ENCODE results near the gene CRBN.
A peak's percentile ranks its signal among the peaks of the same experiment; 100 is the strongest.

CRBN gene

GRCh38 chr3:3126477-3127431, 52.7 kb downstream of the CRBN start, which contains the start of gene TRNT1:
Gene TRNT1 (plus strand): TSS chr3:3126940. CDS start chr3:3129041, 2,101 bp downstream.
- no peaks in the 10 kb centered on the region for H3K27me3 Mint-ChIP-seq
- H3K4me3 Mint-ChIP-seq = peak within 1 kb of the TSS; percentile 97
- H3K9me3 Mint-ChIP-seq = no peaks in the 10 kb centered on the region
- peaks cover 36% of the 10 kb centered on the region for H3K36me3 Mint-ChIP-seq (ENCODE audit: insufficient read depth)
- peaks cover 34% of the 10 kb centered on the region for H3K4me1 Mint-ChIP-seq
- DNase-seq (ENCODE audit: low spot score in 2 of 2) (peak; percentile 92), ATAC-seq (replicated peaks; ENCODE audit: extremely low read depth, poor library complexity, severe bottlenecking) (peak; percentile 89)
- H3K27ac Mint-ChIP-seq (ENCODE audit: low read depth) = peak within 1 kb of the TSS; percentile 99

GRCh38 chr3:3125977-3126376, 53.5 kb downstream of the CRBN start:
- peak overlapping the region; percentile 99 for H3K27ac Mint-ChIP-seq (ENCODE audit: low read depth)

GRCh38 chr3:3119393-3119851, 60.1 kb downstream of the CRBN start:
- Mint-ChIP-seq H3K27me3 (no peaks in the 10 kb centered on the region), H3K9me3 (no peaks in the 10 kb centered on the region), H3K4me1 (peaks cover 9% of the 10 kb centered on the region), H3K27ac (ENCODE audit: low read depth) (no peak overlapping the region), H3K4me3 (no peak overlapping the region), H3K36me3 (ENCODE audit: insufficient read depth) (peaks cover 4% of the 10 kb centered on the region)
- ATAC-seq (replicated peaks; ENCODE audit: extremely low read depth, poor library complexity, severe bottlenecking) (no peak), DNase-seq (ENCODE audit: low spot score in 2 of 2) (no peak)

More at GRCh38 chr3:3125977-3126376, 53.5 kb downstream of the CRBN start:
- H3K36me3 Mint-ChIP-seq (ENCODE audit: insufficient read depth) = peaks cover 32% of the 10 kb centered on the region
- H3K4me1 Mint-ChIP-seq = peaks cover 34% of the 10 kb centered on the region
- no peaks in the 10 kb centered on the region for H3K9me3 Mint-ChIP-seq
- H3K27me3 Mint-ChIP-seq = no peaks in the 10 kb centered on the region
- DNase-seq (ENCODE audit: low spot score in 2 of 2) = no peak
- ATAC-seq (replicated peaks; ENCODE audit: extremely low read depth, poor library complexity, severe bottlenecking) = no peak
- peak overlapping the region; percentile 97 for H3K4me3 Mint-ChIP-seq

GRCh38 chr3:3117651-3118050, 61.8 kb downstream of the CRBN start:
- no peak for DNase-seq (ENCODE audit: low spot score in 2 of 2)
- no peak for ATAC-seq (replicated peaks; ENCODE audit: extremely low read depth, poor library complexity, severe bottlenecking)
- H3K9me3 Mint-ChIP-seq = no peaks in the 10 kb centered on the region
- H3K27ac Mint-ChIP-seq (ENCODE audit: low read depth) = no peak overlapping the region
- no peaks in the 10 kb centered on the region for H3K27me3 Mint-ChIP-seq
- H3K4me1 Mint-ChIP-seq = peaks cover 9% of the 10 kb centered on the region
- peaks cover 3% of the 10 kb centered on the region for H3K36me3 Mint-ChIP-seq (ENCODE audit: insufficient read depth)
- no peak overlapping the region for H3K4me3 Mint-ChIP-seq

GRCh38 chr3:3113042-3113709, 66.3 kb downstream of the CRBN start:
- Mint-ChIP-seq H3K36me3 (ENCODE audit: insufficient read depth) (peaks cover 9% of the 10 kb centered on the region), H3K4me1 (peaks cover 20% of the 10 kb centered on the region), H3K9me3 (no peaks in the 10 kb centered on the region), H3K27ac (ENCODE audit: low read depth) (no peak overlapping the region), H3K27me3 (no peaks in the 10 kb centered on the region), H3K4me3 (no peak overlapping the region)
- no peak for DNase-seq (ENCODE audit: low spot score in 2 of 2)
- ATAC-seq (replicated peaks; ENCODE audit: extremely low read depth, poor library complexity, severe bottlenecking) = no peak

GRCh38 chr3:3110749-3111361, 68.6 kb downstream of the CRBN start:
- H3K27me3 Mint-ChIP-seq = no peaks in the 10 kb centered on the region
- peak overlapping the region; percentile 61 for H3K4me3 Mint-ChIP-seq
- no peaks in the 10 kb centered on the region for H3K9me3 Mint-ChIP-seq
- ATAC-seq (replicated peaks; ENCODE audit: extremely low read depth, poor library complexity, severe bottlenecking) (no peak), DNase-seq (ENCODE audit: low spot score in 2 of 2) (no peak)
- H3K27ac Mint-ChIP-seq (ENCODE audit: low read depth) = peak overlapping the region; percentile 91
- H3K36me3 Mint-ChIP-seq (ENCODE audit: insufficient read depth) = peaks cover 9% of the 10 kb centered on the region
- peaks cover 20% of the 10 kb centered on the region for H3K4me1 Mint-ChIP-seq

GRCh38 chr3:3110299-3110630, 69.2 kb downstream of the CRBN start, which contains the start of gene IL5RA:
Gene IL5RA (minus strand): TSS chr3:3110374. CDS start chr3:3104984, 5,390 bp downstream.
- peak within 1 kb of the TSS; percentile 91 for H3K27ac Mint-ChIP-seq (ENCODE audit: low read depth)
- DNase-seq (ENCODE audit: low spot score in 2 of 2) = peak in 1 of 2 donors; percentile 35
- peak within 1 kb of the TSS; percentile 61 for H3K4me3 Mint-ChIP-seq
- peaks cover 20% of the 10 kb centered on the region for H3K4me1 Mint-ChIP-seq
- H3K27me3 Mint-ChIP-seq = no peaks in the 10 kb centered on the region
- ATAC-seq (replicated peaks; ENCODE audit: extremely low read depth, poor library complexity, severe bottlenecking) = peak; percentile 87
- no peaks in the 10 kb centered on the region for H3K9me3 Mint-ChIP-seq
- H3K36me3 Mint-ChIP-seq (ENCODE audit: insufficient read depth) = peaks cover 9% of the 10 kb centered on the region

- Mint-ChIP-seq H3K9me3 (no peaks in the 10 kb centered on the region), H3K36me3 (ENCODE audit: insufficient read depth) (peaks cover 6% of the 10 kb centered on the region), H3K27me3 (no peaks in the 10 kb centered on the region), H3K27ac (ENCODE audit: low read depth) (peak overlapping the region; percentile 91), H3K4me3 (peak overlapping the region; percentile 61), H3K4me1 (peaks cover 20% of the 10 kb centered on the region)
- peak; percentile 56 for ATAC-seq (replicated peaks; ENCODE audit: extremely low read depth, poor library complexity, severe bottlenecking)
- no peak for DNase-seq (ENCODE audit: low spot score in 2 of 2)
Observed at GRCh38 chr3:3109407-3110298, 69.8 kb downstream of the CRBN start.

GRCh38 chr3:3107858-3108257, 71.6 kb downstream of the CRBN start:
- Mint-ChIP-seq H3K36me3 (ENCODE audit: insufficient read depth) (peaks cover 6% of the 10 kb centered on the region), H3K4me1 (peaks cover 20% of the 10 kb centered on the region), H3K9me3 (no peaks in the 10 kb centered on the region), H3K4me3 (no peak overlapping the region), H3K27me3 (no peaks in the 10 kb centered on the region), H3K27ac (ENCODE audit: low read depth) (no peak overlapping the region)
- DNase-seq (ENCODE audit: low spot score in 2 of 2) (no peak), ATAC-seq (replicated peaks; ENCODE audit: extremely low read depth, poor library complexity, severe bottlenecking) (no peak)

GRCh38 chr3:3107181-3107580, 72.3 kb downstream of the CRBN start:
- no peaks in the 10 kb centered on the region for H3K27me3 Mint-ChIP-seq
- ATAC-seq (replicated peaks; ENCODE audit: extremely low read depth, poor library complexity, severe bottlenecking) (no peak), DNase-seq (ENCODE audit: low spot score in 2 of 2) (no peak)
- peaks cover 20% of the 10 kb centered on the region for H3K4me1 Mint-ChIP-seq
- H3K27ac Mint-ChIP-seq (ENCODE audit: low read depth) = no peak overlapping the region
- no peak overlapping the region for H3K4me3 Mint-ChIP-seq
- H3K36me3 Mint-ChIP-seq (ENCODE audit: insufficient read depth) = peaks cover 6% of the 10 kb centered on the region
- H3K9me3 Mint-ChIP-seq = no peaks in the 10 kb centered on the region

- Mint-ChIP-seq H3K36me3 (ENCODE audit: insufficient read depth) (peaks cover 6% of the 10 kb centered on the region), H3K4me3 (no peak overlapping the region)
Observed at GRCh38 chr3:3105815-3106214, 73.7 kb downstream of the CRBN start.

GRCh38 chr3:3105246-3105645, 74.2 kb downstream of the CRBN start:
- DNase-seq (ENCODE audit: low spot score in 2 of 2) = no peak
- Mint-ChIP-seq H3K36me3 (ENCODE audit: insufficient read depth) (peaks cover 7% of the 10 kb centered on the region), H3K4me3 (no peak overlapping the region), H3K9me3 (no peaks in the 10 kb centered on the region), H3K27me3 (no peaks in the 10 kb centered on the region), H3K4me1 (peaks cover 11% of the 10 kb centered on the region), H3K27ac (ENCODE audit: low read depth) (no peak overlapping the region)
- no peak for ATAC-seq (replicated peaks; ENCODE audit: extremely low read depth, poor library complexity, severe bottlenecking)

More at GRCh38 chr3:3105815-3106214, 73.7 kb downstream of the CRBN start:
- no peak for DNase-seq (ENCODE audit: low spot score in 2 of 2)
- Mint-ChIP-seq H3K27ac (ENCODE audit: low read depth) (no peak overlapping the region), H3K27me3 (no peaks in the 10 kb centered on the region), H3K4me1 (peaks cover 17% of the 10 kb centered on the region), H3K9me3 (no peaks in the 10 kb centered on the region)
- no peak for ATAC-seq (replicated peaks; ENCODE audit: extremely low read depth, poor library complexity, severe bottlenecking)

All from central memory CD8-positive, alpha-beta T cell (primary cell).